AG04449 (cell line): ENCODE results near the gene HSPA1A.

Experiments used
- CTCF ChIA-PET: fragments of 350-600 bp; formaldehyde crosslinking; extraction: SDS; loops from one replicate; lab custom pipeline; 2021; ENCODE audit warnings: antibody characterized with exemption; lab: Yijun Ruan, JAX
- POLR2A ChIA-PET: fragments of 400-600, 350-600 bp; formaldehyde crosslinking; extraction: SDS; loops from one replicate; lab custom pipeline; 2020; ENCODE audit warnings: antibody characterized with exemption, inconsistent platforms; lab: Yijun Ruan, JAX
- DNase-seq: peaks from one replicate; pipeline ENCODE4 v3.0.0-alpha.2; 2010; ENCODE audit warnings: low read depth, low spot score
- H3K4me3 ChIP-seq: 2 replicates; pipeline ENCODE4 v1.5.1; 2011; ENCODE audit warnings: low read depth, mild to moderate bottlenecking, control low read depth, low read length
- CTCF ChIP-seq: IDR thresholded peaks from one replicate; pipeline ENCODE4 v1.5.1; 2011; ENCODE audit warnings: mild to moderate bottlenecking, moderate library complexity, low read length, control low read depth, inconsistent platforms; ENCODE audit not compliant: insufficient read depth; ENCODE audit errors: missing control alignments

Gene HSPA1A

DNA sequence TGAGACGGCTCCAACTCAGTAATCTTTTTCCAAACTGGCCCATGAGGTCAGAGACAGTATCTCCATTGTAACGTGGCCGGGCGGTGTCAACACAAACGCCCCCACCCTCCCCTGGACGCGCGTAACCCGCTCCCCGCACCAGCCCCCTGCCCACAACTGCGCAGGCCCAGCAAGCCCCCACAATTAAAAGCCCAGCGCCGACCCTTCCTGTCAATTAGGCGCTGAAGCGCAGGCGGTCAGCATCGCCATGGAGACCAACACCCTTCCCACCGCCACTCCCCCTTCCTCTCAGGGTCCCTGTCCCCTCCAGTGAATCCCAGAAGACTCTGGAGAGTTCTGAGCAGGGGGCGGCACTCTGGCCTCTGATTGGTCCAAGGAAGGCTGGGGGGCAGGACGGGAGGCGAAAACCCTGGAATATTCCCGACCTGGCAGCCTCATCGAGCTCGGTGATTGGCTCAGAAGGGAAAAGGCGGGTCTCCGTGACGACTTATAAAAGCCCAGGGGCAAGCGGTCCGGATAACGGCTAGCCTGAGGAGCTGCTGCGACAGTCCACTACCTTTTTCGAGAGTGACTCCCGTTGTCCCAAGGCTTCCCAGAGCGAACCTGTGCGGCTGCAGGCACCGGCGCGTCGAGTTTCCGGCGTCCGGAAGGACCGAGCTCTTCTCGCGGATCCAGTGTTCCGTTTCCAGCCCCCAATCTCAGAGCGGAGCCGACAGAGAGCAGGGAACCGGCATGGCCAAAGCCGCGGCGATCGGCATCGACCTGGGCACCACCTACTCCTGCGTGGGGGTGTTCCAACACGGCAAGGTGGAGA is at the start of gene HSPA1A, which contains the start of gene HSPA1L:
HSPA1A (plus strand) TSS at position 519 of the 814 bp plus-strand sequence; CDS start at position 733, 214 bp downstream.
HSPA1L (minus strand) TSS at position 259 of the 814 bp plus-strand sequence. CDS start 3,311 bp downstream, outside the sequence.
- ChIA-PET CTCF (interaction anchor here (0.7 to 3.3 kb wide), 4 partner anchors 15 to 86 kb away, joined by 3 to 10 read pairs (median 6); partner anchors contain the start of genes DDAH2 and VARS1), POLR2A (interaction anchor here (0.7 to 3.3 kb wide), 20 partner anchors 8 to 314 kb away, joined by 3 to 45 read pairs (median 4); partner anchors contain the start of genes ABHD16A, CLIC1, DDAH2 and DDX39B)
- no peak for TF ChIP-seq CTCF
- H3K4me3 ChIP-seq: peak within 1 kb of the TSS; percentile 80
- peak; percentile 63 for DNase-seq

- CTCF ChIA-PET: interaction anchor here (1.0 to 1.4 kb wide), 3 partner anchors 9 to 23 kb away, joined by 3 read pairs; no protein-coding TSS in a partner anchor
Measured at GRCh38 chr6:31765559-31765909, 49.8 kb upstream of the HSPA1A start.

DNA sequence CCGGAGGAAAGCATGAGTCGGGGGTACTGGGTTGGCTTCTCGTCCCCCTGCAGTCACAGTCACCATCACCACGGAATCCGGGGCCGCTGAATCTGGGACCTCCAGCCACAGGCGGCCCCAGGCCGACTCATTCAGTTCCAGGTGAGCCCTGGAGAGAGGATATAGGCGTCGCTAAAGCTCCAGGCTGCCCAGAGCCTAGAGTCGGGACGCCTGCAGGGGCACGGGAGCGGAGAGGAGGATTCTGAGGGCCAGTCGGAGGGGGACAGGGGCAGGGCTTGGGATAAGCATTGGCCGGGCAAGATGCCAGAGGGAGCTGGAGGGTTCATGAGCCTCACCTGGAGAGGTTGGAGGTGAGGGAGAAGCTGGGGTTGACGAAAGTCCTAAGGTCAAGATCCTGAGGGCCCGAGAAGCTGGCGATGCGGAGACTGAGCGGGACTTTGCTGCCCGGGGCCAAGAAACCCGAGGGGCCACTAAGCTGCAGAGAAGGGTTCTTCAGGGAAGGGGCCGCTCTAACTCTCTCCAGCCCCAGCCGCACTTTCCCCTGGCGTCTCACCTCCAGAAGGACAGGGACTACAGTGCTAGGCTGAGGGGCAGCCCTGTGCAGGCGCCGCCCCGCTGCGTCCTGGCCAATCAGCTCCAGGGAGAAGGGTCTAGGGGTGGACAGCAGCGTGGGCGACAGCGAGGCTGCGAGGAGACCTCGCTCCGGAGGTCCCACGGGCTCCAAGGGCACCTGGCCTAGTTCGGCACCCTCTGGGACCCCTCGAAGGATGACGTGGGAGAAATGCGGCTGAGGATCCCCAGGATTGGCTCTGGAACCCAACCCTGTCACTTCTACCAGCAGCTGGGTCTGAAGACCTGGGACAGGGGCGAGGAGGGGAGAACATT is 49.2 kb upstream of the HSPA1A start:
- peak overlapping the region; percentile 40 for H3K4me3 ChIP-seq
- POLR2A ChIA-PET: interaction anchor here (1.2 kb wide), 1 partner anchor 61 kb away, joined by 4 read pairs; the partner anchor contains the start of gene HSPA1B
- CTCF ChIA-PET: interaction anchor here (1.0 to 1.4 kb wide), 3 partner anchors 9 to 22 kb away, joined by 3 read pairs; no protein-coding TSS in a partner anchor
- TF ChIP-seq CTCF: no peak
- DNase-seq: no peak

More at GRCh38 chr6:31765559-31765909, 49.8 kb upstream of the HSPA1A start:
- no peak for DNase-seq
- no peak for TF ChIP-seq CTCF
- H3K4me3 ChIP-seq: no peak overlapping the region
- POLR2A ChIA-PET: no interaction called here

DNA sequence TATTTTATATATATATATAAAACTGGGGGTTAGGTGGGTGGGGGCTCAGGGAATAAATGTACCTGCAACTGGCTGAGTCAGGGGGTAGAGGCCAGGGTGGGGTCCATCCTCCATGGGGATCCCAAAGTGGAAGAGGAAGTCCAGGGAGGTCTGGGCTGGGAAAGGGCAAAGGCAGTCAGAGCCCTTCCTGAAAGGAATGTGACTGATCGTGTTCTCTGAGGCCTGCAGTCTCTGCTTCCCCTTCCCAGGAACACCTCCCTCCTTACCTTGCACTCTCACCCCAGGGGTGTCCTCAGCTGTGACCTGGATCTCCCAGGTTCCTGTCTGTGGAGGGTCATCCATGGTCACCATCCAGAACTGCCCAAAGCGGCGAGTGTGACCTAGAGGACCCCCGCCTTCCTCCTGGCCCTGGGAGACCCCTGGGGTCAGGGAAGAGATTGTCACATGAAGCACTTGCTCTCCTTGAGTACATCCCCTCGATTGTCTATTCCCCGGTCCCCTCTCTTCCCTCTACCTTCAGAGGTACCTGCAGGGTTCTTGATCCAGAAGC is 48.2 kb upstream of the HSPA1A start:
- H3K4me3 ChIP-seq: no peak overlapping the region
- DNase-seq: no peak
- ChIA-PET CTCF (interaction anchor here (0.8 to 0.9 kb wide), 2 partner anchors 14 to 26 kb away, joined by 3 to 4 read pairs; no protein-coding TSS in a partner anchor), POLR2A (interaction anchor here (1.2 kb wide), 1 partner anchor 60 kb away, joined by 4 read pairs; the partner anchor contains the start of gene HSPA1B)
- no peak for TF ChIP-seq CTCF

DNA sequence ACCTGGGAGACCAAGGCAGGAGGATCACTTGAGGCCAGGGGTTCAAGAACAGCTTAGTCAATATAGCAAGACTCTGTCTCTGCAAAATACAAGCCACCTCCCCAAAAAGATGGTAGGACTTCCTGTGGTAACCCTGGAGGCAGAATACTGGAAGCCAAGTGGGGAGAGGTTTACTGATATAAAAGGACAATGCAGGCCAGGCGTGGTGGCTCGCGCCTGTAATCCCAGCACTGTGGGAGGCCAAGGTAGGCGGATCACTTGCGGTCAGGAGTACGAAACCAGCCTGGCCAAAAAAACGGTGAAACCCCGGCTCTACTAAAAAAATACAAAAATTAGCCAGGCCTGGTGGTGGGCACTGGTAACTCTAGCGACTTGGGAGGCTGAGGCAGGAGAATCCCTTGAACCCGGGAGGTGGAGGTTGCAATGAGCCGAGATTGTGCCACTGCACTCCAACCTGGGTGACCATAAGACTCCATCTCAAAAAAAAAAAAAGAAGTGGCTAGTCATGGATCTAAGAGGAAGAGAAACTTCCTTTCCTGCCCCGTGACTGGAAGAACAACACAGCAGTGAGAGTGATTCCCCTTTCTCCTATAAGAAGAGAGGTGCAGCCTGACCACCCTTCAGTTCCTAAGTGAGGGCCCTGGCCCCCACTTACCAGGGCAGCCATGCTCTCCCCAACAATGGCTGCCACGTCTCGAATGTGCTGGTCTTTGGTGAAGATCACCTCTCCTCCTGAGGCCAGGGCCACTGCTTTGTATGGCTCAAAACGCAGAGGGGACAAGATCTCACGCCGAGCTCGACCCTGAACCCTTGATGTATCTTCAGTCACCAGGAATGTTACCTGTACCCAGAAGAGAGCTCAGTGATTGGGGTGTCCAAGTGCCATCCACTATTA is 46.7 kb upstream of the HSPA1A start:
- no peak overlapping the region for H3K4me3 ChIP-seq
- no peak for TF ChIP-seq CTCF
- no peak for DNase-seq
- CTCF ChIA-PET: interaction anchor here (0.9 to 3.4 kb wide), 19 partner anchors 11 to 95 kb away, joined by 3 to 29 read pairs (median 8); partner anchors contain the start of genes ABHD16A, LY6G5C, MSH5 and VARS1
- POLR2A ChIA-PET: no interaction called here
